Measurements from ENCODE around the gene MED13L. TPM values are rescaled to one million over a fixed set of nuclear protein-coding genes. Genes with fewer than 3 reads are reported as not detected.

The MED13L gene
- total and polyA plus RNA-seq, 4 donors: 7.9 to 94.0 (median 37.7) TPM

GRCh38 chr12:116265351-116266147 is 11.9 kb downstream of the MED13L start:
- Histone ChIP-seq H3K9ac (ENCODE audit: low read depth in 1 of 2, low read length in 2 of 2) (no peak overlapping the region), H3K27me3 (ENCODE audit: control insufficient read depth in 4 of 4, insufficient read depth in 4 of 4, low read length in 3 of 4) (no peaks in the 10 kb centered on the region), H3K9me3 (ENCODE audit: control insufficient read depth in 4 of 4, low read length in 3 of 4) (no peaks in the 10 kb centered on the region), H3K4me1 (ENCODE audit: control insufficient read depth in 4 of 4, insufficient read depth in 4 of 4, low read length in 3 of 4) (peaks cover 3 to 40% (median 25%) of the 10 kb centered on the region in 4 donors), H3K36me3 (ENCODE audit: control insufficient read depth in 4 of 4, insufficient read depth in 3 of 4, low read depth in 1 of 4, low read length in 3 of 4) (no peaks in the 10 kb centered on the region), H3K4me3 (ENCODE audit: low read depth in 1 of 3, low read length in 3 of 3) (no peak overlapping the region), H3K27ac (ENCODE audit: low read depth in 1 of 2, low read length in 2 of 2) (no peak overlapping the region)
- DNase-seq (ENCODE audit: low spot score): no peak
- TF ChIP-seq CTCF (IDR thresholded peaks at IDR 0.05; ENCODE audit: low read depth, low read length, missing input control) (no peak), FOXA1 (IDR thresholded peaks at IDR 0.05) (no peak), RXRA (IDR thresholded peaks at IDR 0.05) (no peak), NR2F2 (IDR thresholded peaks at IDR 0.05) (no peak), JUND (IDR thresholded peaks at IDR 0.05) (no peak), RAD21 (IDR thresholded peaks at IDR 0.05) (no peak), FOXA2 (IDR thresholded peaks at IDR 0.05) (no peak)
- 85% methylated on average over 7 of the region's 7 CpGs for WGBS

GRCh38 chr12:116264525-116265070 is 12.9 kb downstream of the MED13L start:
- Histone ChIP-seq H3K9me3 (ENCODE audit: control insufficient read depth in 4 of 4, low read length in 3 of 4) (no peaks in the 10 kb centered on the region), H3K4me1 (ENCODE audit: control insufficient read depth in 4 of 4, insufficient read depth in 4 of 4, low read length in 3 of 4) (peaks cover 3 to 44% (median 25%) of the 10 kb centered on the region in 4 donors), H3K36me3 (ENCODE audit: control insufficient read depth in 4 of 4, insufficient read depth in 3 of 4, low read depth in 1 of 4, low read length in 3 of 4) (no peaks in the 10 kb centered on the region), H3K27ac (ENCODE audit: low read depth in 1 of 2, low read length in 2 of 2) (no peak overlapping the region), H3K9ac (ENCODE audit: low read depth in 1 of 2, low read length in 2 of 2) (no peak overlapping the region), H3K27me3 (ENCODE audit: control insufficient read depth in 4 of 4, insufficient read depth in 4 of 4, low read length in 3 of 4) (no peaks in the 10 kb centered on the region), H3K4me3 (ENCODE audit: low read depth in 1 of 3, low read length in 3 of 3) (no peak overlapping the region)
- no peak for DNase-seq (ENCODE audit: low spot score)
- TF ChIP-seq HNF4G (IDR thresholded peaks at IDR 0.05): no peak
- TF ChIP-seq RXRA (IDR thresholded peaks at IDR 0.05): no peak
- TF ChIP-seq FOXA2 (IDR thresholded peaks at IDR 0.05): no peak
- TF ChIP-seq HNF4A (conservative IDR thresholded peaks at IDR 0.05): no peak
- no peak for TF ChIP-seq REST (IDR thresholded peaks at IDR 0.05)
- TF ChIP-seq GABPA (IDR thresholded peaks at IDR 0.05 in 1 of 2, conservative IDR thresholded peaks at IDR 0.05 in 1 of 2): no peak
- TF ChIP-seq CTCF (IDR thresholded peaks at IDR 0.05; ENCODE audit: low read depth, low read length, missing input control): no peak
- no peak for TF ChIP-seq ATF3 (IDR thresholded peaks at IDR 0.05)
- TF ChIP-seq ZBTB33 (IDR thresholded peaks at IDR 0.05): no peak
- no peak for TF ChIP-seq MAX (IDR thresholded peaks at IDR 0.05)
- TF ChIP-seq JUND (IDR thresholded peaks at IDR 0.05): no peak
- WGBS: 90% methylated on average over 2 of the region's 2 CpGs
